GM18519 (cell line): Measurements from ENCODE around the gene RAI1.
A peak's percentile ranks its signal among the peaks of the same experiment; 100 is the strongest.

ENCODE experiments used
- ATAC-seq: cut with Tn5 transposase; IDR thresholded peaks from one replicate; pipeline ENCODE4 v1.9.1; 2021; ENCODE audit warnings: mild to moderate bottlenecking, moderate library complexity; ENCODE audit not compliant: unreplicated experiment, low FRiP score

The RAI1 gene

GRCh38 chr17:17698371-17698770 is 17.1 kb downstream of the RAI1 start:
- no peak for ATAC-seq

GRCh38 chr17:17698869-17699351 is 17.7 kb downstream of the RAI1 start:
- no peak for ATAC-seq

- no peak for ATAC-seq
Observed at GRCh38 chr17:17699491-17699890, 18.2 kb downstream of the RAI1 start.

GRCh38 chr17:17700251-17700969 is 19.2 kb downstream of the RAI1 start:
- ATAC-seq = no peak

- no peak for ATAC-seq
Observed at GRCh38 chr17:17701112-17701511, 19.9 kb downstream of the RAI1 start.

GRCh38 chr17:17701658-17702057 is 20.4 kb downstream of the RAI1 start:
- no peak for ATAC-seq

- no peak for ATAC-seq
Observed at GRCh38 chr17:17702449-17703139, 21.3 kb downstream of the RAI1 start.

GRCh38 chr17:17703140-17703919 is 22.1 kb downstream of the RAI1 start:
- no peak for ATAC-seq

- ATAC-seq = no peak
Observed at GRCh38 chr17:17704931-17705330, 23.7 kb downstream of the RAI1 start.

GRCh38 chr17:17706140-17707060 is 25.1 kb downstream of the RAI1 start:
- no peak for ATAC-seq

GRCh38 chr17:17708295-17708694 is 27.0 kb downstream of the RAI1 start:
- ATAC-seq = no peak

- ATAC-seq = no peak
Observed at GRCh38 chr17:17708816-17709215, 27.6 kb downstream of the RAI1 start.

GRCh38 chr17:17709815-17710321 is 28.6 kb downstream of the RAI1 start:
- ATAC-seq = no peak

- ATAC-seq = no peak
Observed at GRCh38 chr17:17710355-17710727, 29.1 kb downstream of the RAI1 start.

GRCh38 chr17:17710728-17711541 is 29.7 kb downstream of the RAI1 start:
- no peak for ATAC-seq

- ATAC-seq = no peak
Observed at GRCh38 chr17:17711641-17712162, 30.4 kb downstream of the RAI1 start.

- ATAC-seq = peak; percentile 71
Observed at GRCh38 chr17:17712268-17712924, 31.1 kb downstream of the RAI1 start.

GRCh38 chr17:17713839-17714238 is 32.6 kb downstream of the RAI1 start:
- no peak for ATAC-seq
